ENCODE data around the gene RNF149.

RNF149 gene

GRCh38 chr2:101310834-101311695 is 2.6 kb upstream of the RNF149 start:
- H3K27ac ChIP-seq, result no peak overlapping the region
- TF ChIP-seq CTCF (IDR thresholded peaks at IDR 0.05) (no peak), ZFX (IDR thresholded peaks at IDR 0.05; ENCODE audit: borderline replicate concordance) (no peak)

GRCh38 chr2:101310090-101310833 is 1.8 kb upstream of the RNF149 start:
- TF ChIP-seq ZFX (IDR thresholded peaks at IDR 0.05; ENCODE audit: borderline replicate concordance) (no peak), CTCF (IDR thresholded peaks at IDR 0.05) (no peak)
- no peak overlapping the region for H3K27ac ChIP-seq

GRCh38 chr2:101307950-101308431 is 510 bp downstream of the RNF149 start:
- no peak for TF ChIP-seq CTCF (IDR thresholded peaks at IDR 0.05)
- no peak for TF ChIP-seq ZFX (IDR thresholded peaks at IDR 0.05; ENCODE audit: borderline replicate concordance)
- H3K27ac ChIP-seq, result peak overlapping the region; percentile 52

- no peak overlapping the region for H3K27ac ChIP-seq
- TF ChIP-seq ZFX (IDR thresholded peaks at IDR 0.05; ENCODE audit: borderline replicate concordance) (no peak), CTCF (IDR thresholded peaks at IDR 0.05) (no peak)
Observed at GRCh38 chr2:101307503-101307902, 998 bp downstream of the RNF149 start.

- no peak overlapping the region for H3K27ac ChIP-seq
- no peak for TF ChIP-seq ZFX (IDR thresholded peaks at IDR 0.05; ENCODE audit: borderline replicate concordance)
- TF ChIP-seq CTCF (IDR thresholded peaks at IDR 0.05), result no peak
Observed at GRCh38 chr2:101306410-101306809, 2.1 kb downstream of the RNF149 start.

GRCh38 chr2:101305492-101306078 is 2.9 kb downstream of the RNF149 start:
- TF ChIP-seq CTCF (IDR thresholded peaks at IDR 0.05) (no peak), ZFX (IDR thresholded peaks at IDR 0.05; ENCODE audit: borderline replicate concordance) (no peak)
- H3K27ac ChIP-seq, result no peak overlapping the region
